ENCODE data around the gene MAMDC2. TPM values are rescaled to one million over a fixed set of nuclear protein-coding genes. Genes with fewer than 3 reads are reported as not detected.

MAMDC2 gene
- total and polyA plus RNA-seq, 2 of the 4 experiments (the other 2 are of a cell fraction): 5.0 to 5.2 TPM

GRCh38 chr9:70145981-70146380 is 102.3 kb downstream of the MAMDC2 start:
- H3K14ac ChIP-seq (replicated peaks; ENCODE audit: low read depth, low read length): no peak overlapping the region
- H3K18ac ChIP-seq (ENCODE audit: low read depth, low read length): no peak overlapping the region
- DNase-seq: no peak
- no peak overlapping the region for H3K4ac ChIP-seq (ENCODE audit: low read depth, low read length)
- no peaks in the 10 kb centered on the region for H3K9me1 ChIP-seq (ENCODE audit: insufficient read depth, low read length)
- CTCF ChIA-PET: no interaction called here
- TF ChIP-seq SMC3 (IDR thresholded peaks at IDR 0.05; ENCODE audit: low read depth, low read length) (no peak), CTCF (conservative IDR thresholded peaks at IDR 0.05; ENCODE audit: low read depth, low read length) (no peak), NFE2L2 (IDR thresholded peaks at IDR 0.05; ENCODE audit: low read depth, low read length) (no peak), CEBPB (IDR thresholded peaks at IDR 0.05; ENCODE audit: low read depth, low read length) (no peak), ELK1 (IDR thresholded peaks at IDR 0.05; ENCODE audit: borderline replicate concordance, low read depth, low read length) (no peak), MXI1 (IDR thresholded peaks at IDR 0.05; ENCODE audit: borderline replicate concordance, low read depth, low read length) (no peak), RAD21 (IDR thresholded peaks at IDR 0.05; ENCODE audit: low read length) (no peak), RCOR1 (IDR thresholded peaks at IDR 0.05; ENCODE audit: insufficient replicate concordance, low read length) (no peak), RFX5 (IDR thresholded peaks at IDR 0.05; ENCODE audit: low read depth, low read length) (no peak), MAZ (IDR thresholded peaks at IDR 0.05; ENCODE audit: borderline replicate concordance, low read depth, low read length) (no peak), USF2 (IDR thresholded peaks at IDR 0.05; ENCODE audit: low read depth, low read length) (no peak), BHLHE40 (IDR thresholded peaks at IDR 0.05; ENCODE audit: low read depth, low read length) (no peak)
- H3K79me1 ChIP-seq (ENCODE audit: low read depth in 1 of 2, low read length in 2 of 2): no peaks in the 10 kb centered on the region
- no peak overlapping the region for H3K4me3 ChIP-seq (ENCODE audit: insufficient read depth, low read depth, low read length)
- H2AK9ac ChIP-seq (replicated peaks; ENCODE audit: low read depth, low read length, poor library complexity): no peak overlapping the region
- H2BK20ac ChIP-seq (ENCODE audit: low read depth, low read length): no peak overlapping the region
- BruUV-seq (replicated peaks): no TSS peak
- no peak overlapping the region for H4K91ac ChIP-seq (ENCODE audit: insufficient read depth, low read depth, low read length)
- no peaks in the 10 kb centered on the region for H3K9me3 ChIP-seq (ENCODE audit: control insufficient read depth, insufficient read depth, low read length)
- no peak overlapping the region for H4K5ac ChIP-seq (ENCODE audit: low read depth, low read length)
- no peak overlapping the region for H3K9ac ChIP-seq (ENCODE audit: low read depth, low read length)
- no peaks in the 10 kb centered on the region for H3K36me3 ChIP-seq (ENCODE audit: control insufficient read depth, insufficient read depth, low read length)
- no CpG with 5 or more reads among the region's 4 CpGs for WGBS, 2 experiments (ENCODE audit: extremely low coverage in 2 of 2, insufficient read length in 1 of 2)
- H2BK15ac ChIP-seq (ENCODE audit: low read depth, low read length): no peak overlapping the region
- H3K23ac ChIP-seq (ENCODE audit: low read depth, low read length): no peak overlapping the region
- H2AK5ac ChIP-seq (ENCODE audit: low read depth, low read length): no peak overlapping the region
- intact Hi-C loops (cut with micrococcal nuclease) (no loop called here), in situ Hi-C loops (cut with MboI; ENCODE audit: low sequenced_read_pairs) (no loop called here), dilution Hi-C loops (cut with HindIII; ENCODE audit: low sequenced_read_pairs, unreplicated experiment) (no loop called here)
- H4K20me1 ChIP-seq (ENCODE audit: insufficient read depth, low read length): no peaks in the 10 kb centered on the region
- H2AFZ ChIP-seq (replicated peaks; ENCODE audit: low read length, poor library complexity): no peak overlapping the region
- no peak overlapping the region for H3K27ac ChIP-seq (ENCODE audit: insufficient read depth, low read length)
- POLR2A ChIA-PET (ENCODE audit: unreplicated experiment): no interaction called here
- H2BK5ac ChIP-seq (ENCODE audit: low read depth, low read length, poor library complexity, severe bottlenecking): no peak overlapping the region
- no peak overlapping the region for H3K56ac ChIP-seq (ENCODE audit: extremely low read depth, insufficient read depth, low read length)
- H3K27me3 ChIP-seq (ENCODE audit: control insufficient read depth, insufficient read depth, low read length): no peaks in the 10 kb centered on the region
- H2BK120ac ChIP-seq (ENCODE audit: low read depth, low read length): no peak overlapping the region
- peaks cover 7% of the 10 kb centered on the region for H3K4me1 ChIP-seq (ENCODE audit: control insufficient read depth, insufficient read depth, low read length)
- ATAC-seq (ENCODE audit: low read depth): no peak
- H4K8ac ChIP-seq (ENCODE audit: low read depth in 2 of 2, low read length in 2 of 2): no peak overlapping the region
- H3K4me2 ChIP-seq (ENCODE audit: low read depth, low read length): no peak overlapping the region

Data from IMR-90 (cell line).